H9 (cell line): ENCODE measurements around the gene MINAR1. TPM values are rescaled to one million over a fixed set of nuclear protein-coding genes. Genes with fewer than 3 reads are reported as not detected.

Experiments used
- DNase-seq: peaks from one replicate; pipeline ENCODE4 v3.0.0-alpha.2; 2017
- H2AFZ ChIP-seq: one replicate; pipeline ENCODE4 v1.6.1; 2013; ENCODE audit warnings: mild to moderate bottlenecking, low read length, control low read depth, moderate library complexity
- H2AK5ac ChIP-seq: 2 replicates; pipeline ENCODE4 v1.6.1; 2013; ENCODE audit warnings: low read length, control low read depth, mixed read lengths; ENCODE audit not compliant: insufficient read length
- H2BK120ac ChIP-seq: one replicate; pipeline ENCODE4 v1.6.1; 2013; ENCODE audit warnings: low read depth, mild to moderate bottlenecking, low read length, control low read depth, inconsistent platforms; ENCODE audit not compliant: poor library complexity, severe bottlenecking
- H2BK12ac ChIP-seq: 2 replicates; pipeline ENCODE4 v1.6.1; 2013; ENCODE audit warnings: low read length, control low read depth, mixed read lengths, low read depth; ENCODE audit not compliant: insufficient read length
- H2BK15ac ChIP-seq: 2 replicates; pipeline ENCODE4 v1.6.1; 2013; ENCODE audit warnings: low read depth, low read length, control low read depth
- H2BK20ac ChIP-seq: one replicate; pipeline ENCODE4 v1.6.1; 2013; ENCODE audit warnings: low read depth, mild to moderate bottlenecking, low read length, control low read depth, inconsistent platforms; ENCODE audit not compliant: poor library complexity, severe bottlenecking
- H2BK5ac ChIP-seq: 2 replicates; pipeline ENCODE4 v1.6.1; 2013; ENCODE audit warnings: low read length, control low read depth, mixed read lengths; ENCODE audit not compliant: insufficient read length
- H3K14ac ChIP-seq: 2 replicates; pipeline ENCODE4 v1.6.1; 2013; ENCODE audit warnings: low read length, control low read depth; ENCODE audit not compliant: insufficient read depth
- H3K18ac ChIP-seq: 2 replicates; pipeline ENCODE4 v1.6.1; 2013; ENCODE audit warnings: low read depth, mild to moderate bottlenecking, mixed read lengths, low read length, control low read depth; ENCODE audit not compliant: insufficient read length
- H3K23ac ChIP-seq: 2 replicates; pipeline ENCODE4 v1.6.1; 2013; ENCODE audit warnings: low read length, control low read depth, mixed read lengths, low read depth; ENCODE audit not compliant: insufficient read length
- H3K23me2 ChIP-seq: 2 replicates; pipeline ENCODE4 v1.6.1; 2013; ENCODE audit warnings: low read depth, mild to moderate bottlenecking, mixed read lengths, low read length, control low read depth; ENCODE audit not compliant: insufficient read length, poor library complexity, severe bottlenecking
- H3K27ac ChIP-seq: 2 replicates; pipeline ENCODE4 v1.5.1; 2013; ENCODE audit warnings: low read length, control low read depth, mixed read lengths, low read depth; ENCODE audit not compliant: insufficient read length
- H3K27me3 ChIP-seq: 2 replicates; pipeline ENCODE4 v1.6.1; 2013; ENCODE audit warnings: low read length, control low read depth, inconsistent platforms; ENCODE audit not compliant: insufficient read depth
- H3K4ac ChIP-seq: 2 replicates; pipeline ENCODE4 v1.6.1; 2013; ENCODE audit warnings: low read depth, mild to moderate bottlenecking, control low read depth, inconsistent platforms, low read length, moderate library complexity
- H3K4me1 ChIP-seq: 2 replicates; pipeline ENCODE4 v1.6.1; 2013; ENCODE audit warnings: low read length, control low read depth, inconsistent platforms; ENCODE audit not compliant: insufficient read depth
- H3K4me2 ChIP-seq: 2 replicates; pipeline ENCODE4 v1.6.1; 2013; ENCODE audit warnings: low read length, control low read depth, mixed read lengths; ENCODE audit not compliant: insufficient read length, insufficient read depth
- H3K56ac ChIP-seq: 2 replicates; pipeline ENCODE4 v1.6.1; 2013; ENCODE audit warnings: low read depth, mild to moderate bottlenecking, mixed read lengths, low read length, control low read depth; ENCODE audit not compliant: insufficient read length
- H3K79me1 ChIP-seq: 2 replicates; pipeline ENCODE4 v1.6.1; 2013; ENCODE audit warnings: low read depth, mild to moderate bottlenecking, moderate library complexity, low read length, control low read depth, inconsistent platforms; ENCODE audit not compliant: insufficient read depth, poor library complexity, severe bottlenecking
- H3K79me2 ChIP-seq: 2 replicates; pipeline ENCODE4 v1.6.1; 2013; ENCODE audit warnings: low read length, control low read depth, inconsistent platforms; ENCODE audit not compliant: insufficient read depth
- H3K9ac ChIP-seq: 2 replicates; pipeline ENCODE4 v1.6.1; 2013; ENCODE audit warnings: low read length, control low read depth, mixed read lengths; ENCODE audit not compliant: insufficient read length; ENCODE audit errors: extremely low read depth
- H3K9me3 ChIP-seq: one replicate; pipeline ENCODE4 v1.6.1; 2013; ENCODE audit warnings: low read depth, low read length, inconsistent platforms; ENCODE audit not compliant: control insufficient read depth
- H3T11ph ChIP-seq: one replicate; pipeline ENCODE4 v1.6.1; 2013; ENCODE audit warnings: mild to moderate bottlenecking, low read length, control low read depth, inconsistent platforms
- H4K20me1 ChIP-seq: one replicate; pipeline ENCODE4 v1.6.1; 2013; ENCODE audit not compliant: control insufficient read depth, insufficient read length, insufficient read depth
- H4K5ac ChIP-seq: 2 replicates; pipeline ENCODE4 v1.6.1; 2013; ENCODE audit warnings: low read depth, mild to moderate bottlenecking, mixed read lengths, low read length, control low read depth; ENCODE audit not compliant: insufficient read length
- H4K8ac ChIP-seq: replicated peaks from 2 replicates; pipeline ENCODE4 v1.6.1; 2013; ENCODE audit warnings: low read length, control low read depth, mixed read lengths, low read depth; ENCODE audit not compliant: insufficient read length
- H4K91ac ChIP-seq: 2 replicates; pipeline ENCODE4 v1.6.1; 2013; ENCODE audit warnings: low read depth, mild to moderate bottlenecking, moderate library complexity, mixed read lengths, low read length, control low read depth; ENCODE audit not compliant: insufficient read length
- H3K27ac Mint-ChIP-seq, 3 experiments: 2 replicates in 2 of 3; 3 replicates in 1 of 3; pipeline ENCODE4 v1.8.0; 2020 to 2021; ENCODE audit warnings: mixed read lengths in 3 of 3, mild to moderate bottlenecking in 1 of 3, moderate library complexity in 1 of 3
- H3K27me3 Mint-ChIP-seq: 2 replicates; pipeline ENCODE4 v1.8.0; 2021; ENCODE audit warnings: low read depth, mild to moderate bottlenecking, moderate library complexity, mixed read lengths
- H3K36me3 Mint-ChIP-seq, 3 experiments: 2 replicates in 2 of 3; 3 replicates in 1 of 3; pipeline ENCODE4 v1.8.0; 2020 to 2021; ENCODE audit warnings: low read depth in 3 of 3, mixed read lengths in 3 of 3; ENCODE audit not compliant: insufficient read depth in 1 of 3
- H3K4me1 Mint-ChIP-seq, 2 experiments: 2 replicates each; pipeline ENCODE4 v1.8.0; 2020; ENCODE audit warnings: mixed read lengths in 2 of 2
- H3K4me3 Mint-ChIP-seq, 2 experiments: 2 replicates in 1 of 2; 3 replicates in 1 of 2; pipeline ENCODE4 v1.8.0; 2020 to 2021; ENCODE audit warnings: mild to moderate bottlenecking in 2 of 2, mixed read lengths in 2 of 2, moderate library complexity in 1 of 2
- H3K9me3 Mint-ChIP-seq, 2 experiments: 2 replicates in 1 of 2; 3 replicates in 1 of 2; pipeline ENCODE4 v1.8.0; 2020; ENCODE audit warnings: mild to moderate bottlenecking in 2 of 2, mixed read lengths in 2 of 2, moderate library complexity in 1 of 2
- WGBS: extraction: QIAGEN DNeasy Blood & Tissue Kit; methylation state at CpG from one replicate; pipeline ENCODE4 v1.1.7; 2013; ENCODE audit warnings: missing lambda C conversion rate, low lambda C conversion rate, mixed read lengths; ENCODE audit not compliant: insufficient read length; ENCODE audit errors: extremely low coverage; 5-methylcytosine and 5-hydroxymethylcytosine counted together
- total RNA-seq: library from RNA; stranded (reverse); gene quantifications from 2 replicates; pipeline ENCODE4 v1.2.1, GENCODE V29; 2021
- TF ChIP-seq, protein P1 (sequence below): fragments of 200-600 bp; sonication (generic); conservative IDR thresholded peaks from 3 replicates; pipeline ENCODE4 v1.8.0; 2021; ENCODE audit warnings: antibody characterized with exemption, mild to moderate bottlenecking

MINAR1 gene
- total RNA-seq, 1 experiment from 2014 or later, result 0.74 TPM

DNA sequence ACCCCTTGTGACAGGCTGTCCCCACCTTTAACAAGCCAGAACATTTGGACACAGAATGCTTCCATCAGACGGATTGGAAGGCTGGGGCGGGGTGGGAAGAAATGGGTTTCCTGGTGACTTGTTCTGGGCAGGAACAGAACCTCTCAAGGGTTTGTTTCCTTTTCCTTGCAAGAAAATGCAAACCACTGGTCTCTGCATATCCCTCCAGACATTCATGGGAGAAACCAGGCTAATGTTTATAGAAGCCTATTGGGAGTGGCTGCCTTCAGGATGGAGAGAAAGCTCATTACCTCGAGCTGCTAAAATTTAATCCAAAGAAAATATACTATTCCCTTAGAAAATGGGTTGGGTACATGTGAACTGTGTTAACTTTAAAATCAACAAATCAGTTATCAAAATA is 21.9 kb downstream of the MINAR1 start:
- Mint-ChIP-seq H3K27me3 (no peaks in the 10 kb centered on the region; the same call in 1 of the 2 replicates), H3K27ac (no peak overlapping the region), H3K36me3 (no peaks in the 10 kb centered on the region), H3K9me3 (no peaks in the 10 kb centered on the region), H3K4me3 (no peak overlapping the region), H3K4me1 (peaks cover 2 to 3% of the 10 kb centered on the region in 2 experiments; a peak in 2 of 4 replicates)
- H3K23ac ChIP-seq, result no peak overlapping the region
- H2BK120ac ChIP-seq, result no peak overlapping the region
- no peak overlapping the region for H4K5ac ChIP-seq
- H3K18ac ChIP-seq, result no peak overlapping the region
- H3K4me1 ChIP-seq, result no peaks in the 10 kb centered on the region
- H3K27me3 ChIP-seq, result no peaks in the 10 kb centered on the region
- H4K8ac ChIP-seq, result no peak overlapping the region
- H3K9me3 ChIP-seq, result no peaks in the 10 kb centered on the region
- H3K14ac ChIP-seq, result no peak overlapping the region
- no peaks in the 10 kb centered on the region for H3K23me2 ChIP-seq
- no peak for DNase-seq
- no peak overlapping the region for H4K91ac ChIP-seq
- no peak overlapping the region for H3K4ac ChIP-seq
- H3K9ac ChIP-seq, result no peak overlapping the region
- no peak overlapping the region for H2AK5ac ChIP-seq
- no peak overlapping the region for H3T11ph ChIP-seq
- no peak overlapping the region for H2AFZ ChIP-seq
- no peak overlapping the region for H3K4me2 ChIP-seq
- no peaks in the 10 kb centered on the region for H3K79me1 ChIP-seq
- H3K56ac ChIP-seq, result no peak overlapping the region
- H4K20me1 ChIP-seq, result no peaks in the 10 kb centered on the region
- no peak overlapping the region for H2BK12ac ChIP-seq
- no peaks in the 10 kb centered on the region for H3K79me2 ChIP-seq
- TF ChIP-seq, protein P1, sequence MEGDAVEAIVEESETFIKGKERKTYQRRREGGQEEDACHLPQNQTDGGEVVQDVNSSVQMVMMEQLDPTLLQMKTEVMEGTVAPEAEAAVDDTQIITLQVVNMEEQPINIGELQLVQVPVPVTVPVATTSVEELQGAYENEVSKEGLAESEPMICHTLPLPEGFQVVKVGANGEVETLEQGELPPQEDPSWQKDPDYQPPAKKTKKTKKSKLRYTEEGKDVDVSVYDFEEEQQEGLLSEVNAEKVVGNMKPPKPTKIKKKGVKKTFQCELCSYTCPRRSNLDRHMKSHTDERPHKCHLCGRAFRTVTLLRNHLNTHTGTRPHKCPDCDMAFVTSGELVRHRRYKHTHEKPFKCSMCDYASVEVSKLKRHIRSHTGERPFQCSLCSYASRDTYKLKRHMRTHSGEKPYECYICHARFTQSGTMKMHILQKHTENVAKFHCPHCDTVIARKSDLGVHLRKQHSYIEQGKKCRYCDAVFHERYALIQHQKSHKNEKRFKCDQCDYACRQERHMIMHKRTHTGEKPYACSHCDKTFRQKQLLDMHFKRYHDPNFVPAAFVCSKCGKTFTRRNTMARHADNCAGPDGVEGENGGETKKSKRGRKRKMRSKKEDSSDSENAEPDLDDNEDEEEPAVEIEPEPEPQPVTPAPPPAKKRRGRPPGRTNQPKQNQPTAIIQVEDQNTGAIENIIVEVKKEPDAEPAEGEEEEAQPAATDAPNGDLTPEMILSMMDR, result no peak
- no CpG with 5 or more reads among the region's 3 CpGs for WGBS
- no peak overlapping the region for H2BK5ac ChIP-seq
- no peak overlapping the region for H2BK15ac ChIP-seq
- H3K27ac ChIP-seq, result no peak overlapping the region
- H2BK20ac ChIP-seq, result no peak overlapping the region
